NCI-H2081 treated with DMSO at 0.1 percent for 48 hours (cell line): ENCODE measurements around the gene SLC40A1.

Source experiments
- DNase-seq: peaks from one replicate; lab custom pipeline; 2025; lab: John Stamatoyannopoulos, UW

SLC40A1 gene

DNA sequence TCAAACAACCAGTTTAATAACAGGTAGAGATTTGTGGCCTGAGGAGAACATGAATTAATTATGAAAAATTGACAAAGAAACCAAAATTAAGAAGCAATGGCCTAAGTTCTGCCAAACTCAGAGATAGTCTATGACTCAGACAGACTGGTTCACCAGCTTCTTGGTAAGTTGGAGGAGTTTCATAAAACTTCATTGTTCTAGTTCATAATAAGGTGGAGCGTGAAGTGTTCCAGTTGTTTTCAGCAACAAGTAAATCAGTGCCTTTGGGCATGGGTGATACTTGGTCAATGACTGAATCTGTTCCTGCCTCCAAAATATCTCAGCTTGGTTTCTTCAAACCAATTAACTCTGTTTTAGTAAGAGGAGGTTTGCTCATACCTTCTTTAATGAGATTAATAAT is 40.0 kb downstream of the SLC40A1 start:
- DNase-seq = no peak

DNA sequence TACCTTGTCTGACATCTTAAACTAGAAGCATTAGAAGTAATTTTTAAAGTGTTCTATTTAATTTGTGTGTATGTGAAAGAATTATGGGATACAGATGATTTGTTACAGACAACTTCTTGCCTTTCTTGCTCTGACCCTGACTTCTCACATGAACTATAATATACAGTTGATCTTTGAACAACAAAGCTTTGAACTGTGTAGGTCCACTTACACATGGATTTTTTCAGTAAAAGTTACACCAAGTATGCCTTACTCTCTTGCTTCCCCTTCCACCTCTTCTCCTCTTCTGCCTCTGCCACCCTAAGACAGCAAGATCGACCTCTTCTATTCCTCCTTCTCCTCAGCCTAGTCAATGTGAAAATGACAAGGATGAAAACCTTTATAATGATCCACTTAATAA is 42.2 kb downstream of the SLC40A1 start:
- no peak for DNase-seq

- no peak for DNase-seq
Measured at GRCh38 chr2:189536830-189537229, 43.8 kb downstream of the SLC40A1 start.

- no peak for DNase-seq
Measured at GRCh38 chr2:189534854-189535832, 45.4 kb downstream of the SLC40A1 start.

DNA sequence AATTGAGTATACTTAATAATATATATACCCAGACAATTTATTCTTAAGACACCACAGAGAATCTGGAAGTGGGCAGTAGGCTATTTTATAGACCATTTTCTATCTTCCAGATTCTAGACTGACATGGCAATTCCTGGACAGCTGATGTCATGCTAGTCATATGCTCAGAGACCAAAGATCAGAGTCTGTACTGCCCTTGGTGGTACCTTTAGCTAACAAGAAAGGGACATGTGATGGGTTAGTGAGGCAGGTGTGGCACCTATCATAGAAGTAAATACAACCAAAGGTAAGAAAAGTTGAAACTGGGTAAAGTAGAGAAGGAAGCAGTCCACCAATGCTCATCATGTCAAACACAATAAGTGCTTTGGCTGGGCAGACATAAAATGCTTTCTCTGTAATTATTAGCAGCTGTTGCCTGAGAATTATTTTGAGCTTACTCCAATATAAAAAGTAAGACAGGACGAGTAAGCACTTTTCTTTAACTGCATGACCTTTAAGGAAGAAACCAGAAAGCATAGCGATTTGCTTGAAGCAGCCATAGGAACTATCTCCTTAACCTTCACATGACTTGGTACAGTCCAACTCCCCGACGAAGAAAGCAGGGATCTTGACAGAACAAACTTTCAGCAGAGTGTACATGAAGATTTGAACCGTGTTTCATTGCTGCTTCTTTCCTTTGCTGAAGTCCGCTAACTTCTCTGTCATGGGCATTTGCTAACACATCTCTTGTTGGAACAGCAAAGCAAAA is 47.1 kb downstream of the SLC40A1 start:
- DNase-seq = no peak

- no peak for DNase-seq
Measured at GRCh38 chr2:189530965-189531637, 49.5 kb downstream of the SLC40A1 start.

DNA sequence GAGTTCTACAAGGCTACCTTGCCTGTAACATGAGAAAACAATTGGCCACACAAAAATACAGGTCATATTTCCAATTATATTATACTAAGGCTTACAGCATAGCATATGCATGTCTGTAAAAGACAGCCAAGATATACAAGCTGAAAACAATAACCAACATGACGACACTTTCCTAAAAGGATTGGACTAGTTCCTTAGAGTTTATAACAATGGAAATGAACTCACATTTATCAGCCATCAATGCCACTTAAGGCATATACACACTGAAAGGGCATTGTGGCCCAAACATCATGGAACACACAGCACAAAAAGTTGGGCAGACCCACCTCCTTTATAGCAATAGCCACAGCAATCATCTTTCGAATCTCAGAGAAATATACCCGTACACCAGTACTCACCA is 52.0 kb downstream of the SLC40A1 start:
- no peak for DNase-seq

- DNase-seq = no peak
Measured at GRCh38 chr2:189527812-189528592, 52.6 kb downstream of the SLC40A1 start.

GRCh38 chr2:189527041-189527750 is 53.4 kb downstream of the SLC40A1 start:
- no peak for DNase-seq

- DNase-seq = no peak
Measured at GRCh38 chr2:189526241-189526640, 54.3 kb downstream of the SLC40A1 start.

GRCh38 chr2:189524746-189525145 is 55.8 kb downstream of the SLC40A1 start:
- no peak for DNase-seq

DNA sequence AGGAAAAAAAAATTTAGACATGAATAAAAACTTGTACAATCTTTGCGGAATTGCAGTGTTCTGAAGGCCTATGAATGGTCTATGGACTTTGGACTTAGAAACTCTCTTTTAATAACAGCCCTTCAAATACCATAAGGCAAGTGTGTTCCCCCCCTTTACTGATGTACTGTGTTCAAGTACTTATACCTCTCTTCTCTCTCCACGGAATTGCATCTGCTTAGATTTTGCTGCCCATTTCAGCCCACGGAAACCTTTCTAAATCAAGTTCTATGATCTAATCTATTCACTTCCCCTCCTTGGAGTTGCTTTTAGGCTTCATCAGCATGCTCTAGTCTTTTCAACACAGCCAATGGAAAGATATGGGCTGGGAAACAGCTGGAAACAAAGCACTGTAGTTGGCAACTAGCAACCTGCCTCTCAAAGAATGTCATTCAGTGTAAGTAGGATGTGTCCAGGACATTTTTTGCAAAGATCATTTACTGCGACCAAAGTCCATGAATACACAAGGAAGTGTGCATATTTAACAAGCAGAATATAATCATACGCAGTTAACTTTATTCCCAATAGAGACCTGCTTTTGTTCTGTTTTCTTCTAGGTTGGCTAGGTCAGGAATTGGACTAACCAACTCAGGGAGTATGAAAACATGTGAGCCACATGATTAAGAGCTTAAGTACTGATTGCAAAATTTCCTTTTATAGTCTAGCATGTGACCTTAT is 58.0 kb downstream of the SLC40A1 start:
- no peak for DNase-seq

- no peak for DNase-seq
Measured at GRCh38 chr2:189521699-189522434, 58.7 kb downstream of the SLC40A1 start.

- DNase-seq = no peak
Measured at GRCh38 chr2:189519631-189520387, 60.8 kb downstream of the SLC40A1 start.

- no peak for DNase-seq
Measured at GRCh38 chr2:189517847-189518535, 62.6 kb downstream of the SLC40A1 start.

DNA sequence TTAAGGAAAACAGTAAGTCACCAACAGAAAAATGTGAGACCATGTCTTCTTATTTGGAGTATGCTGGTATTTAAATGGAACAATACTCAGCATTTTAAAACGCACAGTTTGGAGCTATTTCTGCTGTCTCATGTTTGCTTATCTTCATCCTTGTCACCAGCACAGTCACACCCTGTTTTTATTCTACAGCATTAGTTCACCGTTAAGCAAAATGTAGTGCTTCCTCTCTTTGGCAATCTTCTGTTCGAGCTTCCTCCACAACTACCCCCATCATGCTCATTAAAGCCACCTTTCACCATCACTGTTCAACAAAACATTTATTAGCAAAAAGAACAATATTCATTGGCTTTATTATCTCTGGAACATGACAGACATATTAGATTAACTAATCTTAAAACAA is 64.0 kb downstream of the SLC40A1 start:
- no peak for DNase-seq

GRCh38 chr2:189515264-189515663 is 65.3 kb downstream of the SLC40A1 start:
- no peak for DNase-seq

- no peak for DNase-seq
Measured at GRCh38 chr2:189514104-189514503, 66.5 kb downstream of the SLC40A1 start.
